BE2C (cell line): ENCODE measurements around the gene ENOX1.

Source experiments
- DNase-seq: peaks from one replicate; pipeline ENCODE4 v3.0.0-alpha.2; 2020
- H3K27me3 ChIP-seq: fragments of 250-450 bp; sonication (Bioruptor Pico); 2 replicates; pipeline ENCODE4 v1.5.1; 2020; ENCODE audit warnings: mild to moderate bottlenecking
- H3K36me3 ChIP-seq: fragments of 250-450 bp; sonication (Bioruptor Pico); 2 replicates; pipeline ENCODE4 v1.5.1; 2020; ENCODE audit warnings: mild to moderate bottlenecking
- H3K4me1 ChIP-seq: fragments of 250-450 bp; sonication (Bioruptor Pico); 2 replicates; pipeline ENCODE4 v1.5.1; 2020
- H3K4me3 ChIP-seq: 2 replicates; pipeline ENCODE4 v1.5.1; 2011; ENCODE audit warnings: low read depth, low read length
- H3K9me3 ChIP-seq: fragments of 250-450 bp; sonication (Bioruptor Pico); 2 replicates; pipeline ENCODE4 v1.5.1; 2020
- TF ChIP-seq, protein P1 (sequence below): IDR thresholded peaks from 2 replicates; pipeline ENCODE4 v1.5.1; 2012; ENCODE audit warnings: mild to moderate bottlenecking, low read depth, low read length

ENOX1 gene

GRCh38 chr13:43232144-43232872, 554.5 kb downstream of the ENOX1 start:
- H3K36me3 ChIP-seq: no peaks in the 10 kb centered on the region
- TF ChIP-seq, protein P1, sequence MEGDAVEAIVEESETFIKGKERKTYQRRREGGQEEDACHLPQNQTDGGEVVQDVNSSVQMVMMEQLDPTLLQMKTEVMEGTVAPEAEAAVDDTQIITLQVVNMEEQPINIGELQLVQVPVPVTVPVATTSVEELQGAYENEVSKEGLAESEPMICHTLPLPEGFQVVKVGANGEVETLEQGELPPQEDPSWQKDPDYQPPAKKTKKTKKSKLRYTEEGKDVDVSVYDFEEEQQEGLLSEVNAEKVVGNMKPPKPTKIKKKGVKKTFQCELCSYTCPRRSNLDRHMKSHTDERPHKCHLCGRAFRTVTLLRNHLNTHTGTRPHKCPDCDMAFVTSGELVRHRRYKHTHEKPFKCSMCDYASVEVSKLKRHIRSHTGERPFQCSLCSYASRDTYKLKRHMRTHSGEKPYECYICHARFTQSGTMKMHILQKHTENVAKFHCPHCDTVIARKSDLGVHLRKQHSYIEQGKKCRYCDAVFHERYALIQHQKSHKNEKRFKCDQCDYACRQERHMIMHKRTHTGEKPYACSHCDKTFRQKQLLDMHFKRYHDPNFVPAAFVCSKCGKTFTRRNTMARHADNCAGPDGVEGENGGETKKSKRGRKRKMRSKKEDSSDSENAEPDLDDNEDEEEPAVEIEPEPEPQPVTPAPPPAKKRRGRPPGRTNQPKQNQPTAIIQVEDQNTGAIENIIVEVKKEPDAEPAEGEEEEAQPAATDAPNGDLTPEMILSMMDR: no peak
- H3K27me3 ChIP-seq: no peaks in the 10 kb centered on the region
- H3K4me3 ChIP-seq: no peak overlapping the region
- no peaks in the 10 kb centered on the region; the same call in 1 of the 2 replicates for H3K9me3 ChIP-seq
- DNase-seq: no peak
- H3K4me1 ChIP-seq: peaks cover 4% of the 10 kb centered on the region

DNA sequence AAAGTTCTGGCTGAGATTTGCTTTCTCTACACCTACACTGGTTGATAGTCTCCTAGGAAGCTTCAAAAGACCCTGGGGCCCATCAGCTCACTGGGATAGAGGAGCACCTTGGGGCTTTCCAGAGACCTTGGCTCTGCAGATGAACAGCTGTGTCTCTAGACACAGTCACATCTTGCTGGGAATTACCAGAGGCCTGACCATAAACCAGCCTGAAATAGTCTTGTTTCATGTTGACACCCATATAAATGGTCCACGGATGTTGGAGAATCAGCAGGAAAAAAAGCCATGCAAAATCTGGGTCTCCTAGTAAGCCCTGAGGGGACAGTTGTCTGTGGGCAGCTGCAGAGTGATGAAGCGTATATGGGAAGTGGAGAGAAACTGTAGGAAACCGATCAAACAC, 555.8 kb downstream of the ENOX1 start:
- Histone ChIP-seq H3K4me1 (0 out of 2 replicates have a peak, but pooled peaks cover 4% of the 10 kb centered on the region), H3K9me3 (no peaks in the 10 kb centered on the region; the same call in 1 of the 2 replicates), H3K36me3 (no peaks in the 10 kb centered on the region), H3K27me3 (no peaks in the 10 kb centered on the region), H3K4me3 (no peak overlapping the region)
- DNase-seq: no peak
- TF ChIP-seq, protein P1: no peak

- Histone ChIP-seq H3K9me3 (no peaks in the 10 kb centered on the region; the same call in 1 of the 2 replicates), H3K27me3 (no peaks in the 10 kb centered on the region), H3K4me3 (no peak overlapping the region), H3K4me1 (0 out of 2 replicates have a peak, but pooled peaks cover 4% of the 10 kb centered on the region), H3K36me3 (no peaks in the 10 kb centered on the region)
- no peak for DNase-seq
- TF ChIP-seq, protein P1: no peak
Measured at GRCh38 chr13:43229506-43229905, 557.3 kb downstream of the ENOX1 start.

- peak; percentile 61 for DNase-seq
- no peaks in the 10 kb centered on the region; the same call in 1 of the 2 replicates for H3K9me3 ChIP-seq
- TF ChIP-seq, protein P1: no peak
Measured at GRCh38 chr13:43227721-43228120, 559.1 kb downstream of the ENOX1 start.

GRCh38 chr13:43223216-43223615, 563.6 kb downstream of the ENOX1 start:
- Histone ChIP-seq H3K36me3 (no peaks in the 10 kb centered on the region), H3K4me3 (no peak overlapping the region), H3K9me3 (no peaks in the 10 kb centered on the region), H3K4me1 (peaks cover 7% of the 10 kb centered on the region; the same call in 1 of the 2 replicates), H3K27me3 (no peaks in the 10 kb centered on the region)
- TF ChIP-seq, protein P1: no peak
- no peak for DNase-seq

More at GRCh38 chr13:43227721-43228120, 559.1 kb downstream of the ENOX1 start:
- 0 out of 2 replicates have a peak, but pooled peaks cover 4% of the 10 kb centered on the region for H3K4me1 ChIP-seq
- no peak overlapping the region for H3K4me3 ChIP-seq
- H3K36me3 ChIP-seq: no peaks in the 10 kb centered on the region
- H3K27me3 ChIP-seq: no peaks in the 10 kb centered on the region

GRCh38 chr13:43222086-43222485, 564.7 kb downstream of the ENOX1 start:
- TF ChIP-seq, protein P1: no peak
- H3K4me1 ChIP-seq: peaks cover 4% of the 10 kb centered on the region; the same call in 1 of the 2 replicates
- no peaks in the 10 kb centered on the region for H3K27me3 ChIP-seq
- no peak for DNase-seq
- no peaks in the 10 kb centered on the region for H3K36me3 ChIP-seq
- no peak overlapping the region for H3K4me3 ChIP-seq
- no peaks in the 10 kb centered on the region for H3K9me3 ChIP-seq
